Mucosa of descending colon (tissue), 3 donors: ENCODE results near the gene NFKBIL1. TPM values are rescaled to one million over a fixed set of nuclear protein-coding genes. Genes with fewer than 3 reads are reported as not detected.
"Not testable (repeated sequence)": the region's sequence is repeated elsewhere in the genome, so short reads cannot be mapped to it uniquely, and the experiment has no call there.

Experiments
- ATAC-seq: fragments of 200-7000 bp; cut with Tn5 transposase; one replicate; pipeline ENCODE4 v1.9.1; 2020; ENCODE audit warnings: mild to moderate bottlenecking, moderate library complexity
- DNase-seq, 3 donors: peaks; one replicate each; pipeline ENCODE4 v3.0.0-alpha.2; 2020
- H3K36me3 ChIP-seq: fragments of 200-600 bp; one replicate; pipeline ENCODE4 v1.8.0; 2021; ENCODE audit warnings: low read depth, mild to moderate bottlenecking
- H3K4me1 ChIP-seq: fragments of 200-600 bp; one replicate; pipeline ENCODE4 v1.8.0; 2021; ENCODE audit warnings: low read depth, mild to moderate bottlenecking
- H3K4me3 ChIP-seq: fragments of 200-600 bp; one replicate; pipeline ENCODE4 v1.8.0; 2021; ENCODE audit warnings: mild to moderate bottlenecking
- H3K9me3 ChIP-seq: fragments of 200-600 bp; one replicate; pipeline ENCODE4 v1.8.0; 2021; ENCODE audit warnings: mild to moderate bottlenecking
- intact Hi-C, 2 donors: fragments of 100-400 bp; cut with DNase I in 1 of 2; cut with micrococcal nuclease in 1 of 2; formaldehyde crosslinking; loops; one replicate each; pipeline versions ENCODE4 v1.11.0 to v1.11.1; 2022; cut with DNase I, micrococcal nuclease
- total RNA-seq, 3 donors: library from RNA; stranded (reverse); fragmentation: NEBNext Ultra II Directional in 2 of 3; extraction: Animal tissue kit (Norgen Biotek cat#: 25700) in 2 of 3; gene quantifications; one replicate each; pipeline versions ENCODE4 v1.2.1 to v1.2.4, GENCODE V29; 2021 to 2023
- TF ChIP-seq, protein P1 (sequence below): fragments of 200-600 bp; IDR thresholded peaks from one replicate; pipeline ENCODE4 v1.8.0; 2022; ENCODE audit warnings: antibody characterized with exemption, mild to moderate bottlenecking
- donor health status: DM: no; HTN: no; CAD: no; lungs with moderate emphysema.
- donor health status: DM: no; HTN: no; CAD: no.
- donor health status: DM: no; HTN: yes; CAD: no.

The NFKBIL1 gene
- total RNA-seq, 3 donors from 2014 or later, result 15.8 to 27.8 (median 18.3) TPM

DNA sequence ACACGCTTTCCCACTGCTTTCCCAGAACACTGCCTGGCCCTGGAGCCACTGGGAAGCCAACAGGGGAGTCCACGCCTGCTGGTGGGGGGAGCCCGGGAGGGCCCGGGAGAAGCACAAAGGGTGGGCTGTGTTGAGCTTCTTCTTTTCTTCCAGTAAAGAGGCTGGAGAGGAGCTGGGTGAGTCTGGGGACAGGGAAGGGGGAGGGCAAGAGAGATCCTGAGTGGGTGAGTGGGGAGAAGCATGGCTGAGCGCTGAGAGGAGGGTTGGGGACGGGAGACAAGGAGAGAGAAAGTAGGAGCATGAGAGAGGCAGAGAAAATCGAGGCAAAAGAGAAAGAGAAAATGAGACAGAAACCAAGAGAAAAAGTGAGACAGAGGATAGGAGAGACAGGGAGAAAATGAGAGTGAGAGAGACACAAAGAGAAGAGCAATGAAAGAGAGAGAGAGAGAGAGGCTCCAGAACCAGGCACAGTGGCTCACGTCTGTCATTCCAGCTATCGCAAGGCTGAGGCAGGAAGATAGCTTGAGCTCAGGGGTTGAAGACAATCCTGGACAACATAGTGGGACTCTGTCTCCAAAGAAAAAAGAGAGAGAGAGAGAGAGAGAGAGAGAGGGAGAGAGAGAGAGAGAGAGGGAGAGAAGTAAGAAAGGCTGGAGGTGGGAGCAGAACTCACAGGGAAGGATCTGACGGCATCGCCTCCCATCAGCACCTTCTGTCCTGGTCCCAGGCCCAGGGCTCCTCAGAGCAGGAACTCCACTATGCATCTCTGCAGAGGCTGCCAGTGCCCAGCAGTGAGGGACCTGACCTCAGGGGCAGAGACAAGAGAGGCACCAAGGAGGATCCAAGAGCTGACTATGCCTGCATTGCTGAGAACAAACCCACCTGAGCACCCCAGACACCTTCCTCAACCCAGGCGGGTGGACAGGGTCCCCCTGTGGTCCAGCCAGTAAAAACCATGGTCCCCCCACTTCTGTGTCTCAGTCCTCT lies 40.7 kb downstream of the NFKBIL1 start:
- DNase-seq (no peak), ATAC-seq (no peak)
- H3K9me3 ChIP-seq, result no peaks in the 10 kb centered on the region
- H3K4me1 ChIP-seq, result no peaks in the 10 kb centered on the region
- H3K4me3 ChIP-seq, result no peak overlapping the region
- TF ChIP-seq, protein P1, sequence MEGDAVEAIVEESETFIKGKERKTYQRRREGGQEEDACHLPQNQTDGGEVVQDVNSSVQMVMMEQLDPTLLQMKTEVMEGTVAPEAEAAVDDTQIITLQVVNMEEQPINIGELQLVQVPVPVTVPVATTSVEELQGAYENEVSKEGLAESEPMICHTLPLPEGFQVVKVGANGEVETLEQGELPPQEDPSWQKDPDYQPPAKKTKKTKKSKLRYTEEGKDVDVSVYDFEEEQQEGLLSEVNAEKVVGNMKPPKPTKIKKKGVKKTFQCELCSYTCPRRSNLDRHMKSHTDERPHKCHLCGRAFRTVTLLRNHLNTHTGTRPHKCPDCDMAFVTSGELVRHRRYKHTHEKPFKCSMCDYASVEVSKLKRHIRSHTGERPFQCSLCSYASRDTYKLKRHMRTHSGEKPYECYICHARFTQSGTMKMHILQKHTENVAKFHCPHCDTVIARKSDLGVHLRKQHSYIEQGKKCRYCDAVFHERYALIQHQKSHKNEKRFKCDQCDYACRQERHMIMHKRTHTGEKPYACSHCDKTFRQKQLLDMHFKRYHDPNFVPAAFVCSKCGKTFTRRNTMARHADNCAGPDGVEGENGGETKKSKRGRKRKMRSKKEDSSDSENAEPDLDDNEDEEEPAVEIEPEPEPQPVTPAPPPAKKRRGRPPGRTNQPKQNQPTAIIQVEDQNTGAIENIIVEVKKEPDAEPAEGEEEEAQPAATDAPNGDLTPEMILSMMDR, result no peak
- H3K36me3 ChIP-seq, result no peaks in the 10 kb centered on the region
- intact Hi-C loops, result no loop called here

DNA sequence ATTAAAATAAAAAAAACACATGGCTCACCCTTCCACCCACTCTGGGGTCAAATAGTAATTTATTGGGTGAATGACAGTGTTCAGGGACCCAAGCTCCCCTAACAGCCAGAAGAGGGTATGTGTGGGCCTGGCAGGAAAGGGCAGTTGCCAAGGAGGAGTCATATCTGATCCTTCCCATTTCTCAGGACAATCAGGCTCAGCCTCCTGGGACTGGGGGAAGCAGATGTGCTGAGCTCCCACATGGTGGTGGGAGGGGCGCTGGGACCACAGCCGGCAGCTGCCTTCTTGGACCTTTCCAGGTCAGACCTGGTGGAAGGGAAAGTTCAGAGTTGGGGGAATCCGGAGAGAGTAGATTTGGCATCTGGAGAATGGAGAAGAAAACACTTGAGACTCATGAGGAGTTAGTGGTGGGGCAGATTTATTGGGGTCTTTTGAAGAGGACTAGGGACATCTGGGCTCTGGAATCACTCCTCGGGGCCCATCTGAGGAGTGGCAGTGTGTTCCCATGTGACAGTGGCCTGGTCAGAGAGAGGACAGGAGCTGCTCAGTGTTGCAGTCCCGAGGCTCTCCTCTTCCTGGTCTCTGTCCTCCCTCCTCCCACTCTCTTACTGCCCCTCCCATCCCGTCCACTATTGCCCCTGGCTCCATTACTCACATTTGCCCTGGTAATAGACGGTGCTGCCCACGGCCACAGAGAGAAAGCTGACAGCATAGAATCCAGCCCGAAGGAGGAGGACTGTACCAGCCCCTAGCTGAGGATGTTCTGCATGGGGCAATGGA lies 41.7 kb downstream of the NFKBIL1 start:
- Histone ChIP-seq H3K9me3 (no peaks in the 10 kb centered on the region), H3K4me1 (no peaks in the 10 kb centered on the region), H3K4me3 (no peak overlapping the region), H3K36me3 (no peaks in the 10 kb centered on the region)
- ATAC-seq, result no peak
- TF ChIP-seq, protein P1, result no peak
- intact Hi-C loops, result no loop called here
- no peak for DNase-seq

DNA sequence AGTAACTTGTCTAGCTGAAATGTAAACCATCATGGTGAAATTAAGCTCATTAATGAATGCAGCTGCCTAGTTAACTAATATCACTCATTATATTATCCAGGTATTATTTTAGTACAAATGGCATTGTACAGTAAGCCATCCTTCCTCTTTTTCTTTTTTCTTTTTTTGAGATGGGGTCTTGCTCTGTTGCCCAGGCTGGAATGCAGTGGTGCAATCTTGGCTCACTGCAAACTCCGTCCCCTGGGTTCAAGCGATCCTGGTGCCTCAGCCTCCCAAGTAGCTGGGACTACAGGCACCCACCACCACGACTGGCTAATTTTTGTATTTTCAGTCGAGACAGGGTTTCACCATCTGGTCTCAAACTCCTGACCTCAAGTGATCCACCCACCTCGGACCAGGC lies 43.3 kb downstream of the NFKBIL1 start:
- intact Hi-C loops, result loop anchor here in 1 of 2 donors (5.0 to 10.0 kb wide), 2 partner anchors 43 to 96 kb away; partner anchors contain the start of genes ATP6V1G2, MICB and NFKBIL1
- DNase-seq, H3K9me3 ChIP-seq, H3K4me1 ChIP-seq, H3K4me3 ChIP-seq, ATAC-seq, H3K36me3 ChIP-seq: not testable (repeated sequence)

DNA sequence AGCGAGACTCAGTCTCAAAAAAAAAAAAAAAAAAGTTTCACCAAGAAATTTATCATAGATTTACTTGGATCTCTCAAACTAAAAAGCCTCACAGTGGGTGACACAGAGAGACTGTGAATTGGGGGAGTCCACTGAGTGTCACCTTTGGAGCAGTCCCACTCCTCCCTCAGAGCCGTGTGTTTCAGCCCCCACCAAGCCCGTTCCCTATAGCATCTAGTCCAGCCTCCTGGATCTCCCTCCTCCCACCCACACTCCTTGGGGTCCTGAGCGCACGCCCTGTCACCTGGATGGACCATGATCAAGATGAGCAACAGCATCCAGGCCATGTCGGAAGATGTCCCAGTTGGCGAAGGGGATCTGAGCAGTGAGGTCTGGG lies 45.0 kb downstream of the NFKBIL1 start:
- Histone ChIP-seq H3K36me3 (no peaks in the 10 kb centered on the region), H3K9me3 (no peaks in the 10 kb centered on the region), H3K4me1 (no peaks in the 10 kb centered on the region), H3K4me3 (no peak overlapping the region)
- no peak for DNase-seq
- ATAC-seq, result no peak
- TF ChIP-seq, protein P1, result no peak
- intact Hi-C loops, result loop anchor here in 1 of 2 donors (5.0 to 10.0 kb wide), 2 partner anchors 45 to 98 kb away; partner anchors contain the start of genes ATP6V1G2, MICB and NFKBIL1

DNA sequence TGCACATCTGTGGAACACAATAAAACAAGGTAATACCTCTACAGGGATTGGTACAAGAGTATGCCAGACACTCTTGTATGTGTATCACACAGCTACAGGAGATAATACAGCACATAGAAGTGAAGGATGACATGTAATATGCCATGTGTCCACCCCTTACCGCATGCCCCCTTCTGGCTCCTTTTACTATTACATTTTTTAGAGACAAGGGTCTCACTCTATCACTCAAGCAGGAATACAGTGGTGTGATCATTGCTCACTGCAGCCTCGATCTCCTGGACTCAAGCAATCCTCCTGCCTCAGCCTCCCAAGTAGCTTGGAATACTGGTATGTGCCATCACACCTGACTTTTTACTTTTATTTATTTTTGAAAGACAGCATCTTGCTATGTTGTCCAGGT lies 49.6 kb downstream of the NFKBIL1 start:
- H3K4me3 ChIP-seq, result no peak overlapping the region
- ATAC-seq (peak; percentile 52), DNase-seq (no peak)
- H3K4me1 ChIP-seq, result no peaks in the 10 kb centered on the region
- TF ChIP-seq, protein P1, result no peak
- no peaks in the 10 kb centered on the region for H3K36me3 ChIP-seq
- intact Hi-C loops, result loop anchor here (5.0 to 10.0 kb wide), 2 partner anchors 50 to 102 kb away; partner anchors contain the start of genes ATP6V1G2 (in 1 of the 2), MICB (in 1 of the 2) and NFKBIL1 (in 1 of the 2)
- no peaks in the 10 kb centered on the region for H3K9me3 ChIP-seq
